ENCODE results near the gene SMKR1. TPM values are rescaled to one million over a fixed set of nuclear protein-coding genes. Genes with fewer than 3 reads are reported as not detected.

The SMKR1 gene
- total and polyA plus RNA-seq, 9 of the 15 experiments (the other 6 are each of a cell fraction or from before 2014, with no cell fraction given), result 0.58 to 1.8 (median 0.93) TPM; not detected in 1

GRCh38 chr7:129497156-129497555, 5.2 kb upstream of the SMKR1 start:
- ChIA-PET CTCF (ENCODE audit: low intra/inter-chr PET ratio) (no interaction called here), POLR2A (interaction anchor here (0.6 to 1.1 kb wide), 3 partner anchors 9 to 16 kb away, joined by 3 to 4 read pairs (median 3); no protein-coding TSS in a partner anchor)
- Histone ChIP-seq H3K9me3 (replicated peaks; ENCODE audit: control insufficient read depth, insufficient read depth, low read depth, low read length) (no peaks in the 10 kb centered on the region), H3K27ac (ENCODE audit: extremely low read depth, low read depth, low read length) (no peak overlapping the region), H3K4me1 (replicated peaks in 1 of 2; ENCODE audit: control insufficient read depth in 2 of 2, insufficient read depth in 2 of 2, low read length in 2 of 2) (peaks cover 0 to 3% of the 10 kb centered on the region in 2 experiments; a peak in 4 of 5 replicates), H3K4me2 (ENCODE audit: insufficient read depth, low read length) (no peak overlapping the region), H2AFZ (ENCODE audit: low read depth, low read length) (no peak overlapping the region), H3K79me2 (ENCODE audit: control insufficient read depth, insufficient read depth, low read length) (no peaks in the 10 kb centered on the region), H3K9ac (ENCODE audit: insufficient read depth in 1 of 2, low read depth in 2 of 2, low read length in 2 of 2) (peak overlapping the region in 1 of 2 experiments; percentile 53; a peak in 1 of 4 replicates), H3K27me3 (ENCODE audit: control insufficient read depth in 2 of 2, insufficient read depth in 2 of 2, low read length in 2 of 2) (no peaks in the 10 kb centered on the region), H3K9me1 (ENCODE audit: control insufficient read depth, insufficient read depth, low read length) (no peaks in the 10 kb centered on the region), H4K20me1 (replicated peaks; ENCODE audit: control insufficient read depth, insufficient read depth, low read length) (no peaks in the 10 kb centered on the region), H3K4me3 (no peak overlapping the region), H3K36me3 (ENCODE audit: control insufficient read depth, insufficient read depth, low read length) (peaks cover 2% of the 10 kb centered on the region; the same call in 1 of the 3 replicates)
- 67% methylated on average over 4 of the region's 4 CpGs for WGBS (ENCODE audit: insufficient coverage, low coverage, missing lambda C conversion rate)
- no peak for ATAC-seq
- TF ChIP-seq YY1 (IDR thresholded peaks at IDR 0.05; ENCODE audit: borderline replicate concordance in 1 of 3, control insufficient read depth in 1 of 3, extremely low read depth in 1 of 3, insufficient read depth in 3 of 3, insufficient read length in 1 of 3, insufficient replicate concordance in 2 of 3, low read depth in 1 of 3, low read length in 2 of 3) (peak in 1 of 3 experiments; percentile 8), RUNX1 (IDR thresholded peaks at IDR 0.05; ENCODE audit: low read depth) (no peak), ZKSCAN8 (CRISPR knock-in tag; IDR thresholded peaks at IDR 0.05) (no peak), IFI16 (CRISPR knock-in tag; IDR thresholded peaks at IDR 0.05) (no peak)
- TF ChIP-seq, protein P1, sequence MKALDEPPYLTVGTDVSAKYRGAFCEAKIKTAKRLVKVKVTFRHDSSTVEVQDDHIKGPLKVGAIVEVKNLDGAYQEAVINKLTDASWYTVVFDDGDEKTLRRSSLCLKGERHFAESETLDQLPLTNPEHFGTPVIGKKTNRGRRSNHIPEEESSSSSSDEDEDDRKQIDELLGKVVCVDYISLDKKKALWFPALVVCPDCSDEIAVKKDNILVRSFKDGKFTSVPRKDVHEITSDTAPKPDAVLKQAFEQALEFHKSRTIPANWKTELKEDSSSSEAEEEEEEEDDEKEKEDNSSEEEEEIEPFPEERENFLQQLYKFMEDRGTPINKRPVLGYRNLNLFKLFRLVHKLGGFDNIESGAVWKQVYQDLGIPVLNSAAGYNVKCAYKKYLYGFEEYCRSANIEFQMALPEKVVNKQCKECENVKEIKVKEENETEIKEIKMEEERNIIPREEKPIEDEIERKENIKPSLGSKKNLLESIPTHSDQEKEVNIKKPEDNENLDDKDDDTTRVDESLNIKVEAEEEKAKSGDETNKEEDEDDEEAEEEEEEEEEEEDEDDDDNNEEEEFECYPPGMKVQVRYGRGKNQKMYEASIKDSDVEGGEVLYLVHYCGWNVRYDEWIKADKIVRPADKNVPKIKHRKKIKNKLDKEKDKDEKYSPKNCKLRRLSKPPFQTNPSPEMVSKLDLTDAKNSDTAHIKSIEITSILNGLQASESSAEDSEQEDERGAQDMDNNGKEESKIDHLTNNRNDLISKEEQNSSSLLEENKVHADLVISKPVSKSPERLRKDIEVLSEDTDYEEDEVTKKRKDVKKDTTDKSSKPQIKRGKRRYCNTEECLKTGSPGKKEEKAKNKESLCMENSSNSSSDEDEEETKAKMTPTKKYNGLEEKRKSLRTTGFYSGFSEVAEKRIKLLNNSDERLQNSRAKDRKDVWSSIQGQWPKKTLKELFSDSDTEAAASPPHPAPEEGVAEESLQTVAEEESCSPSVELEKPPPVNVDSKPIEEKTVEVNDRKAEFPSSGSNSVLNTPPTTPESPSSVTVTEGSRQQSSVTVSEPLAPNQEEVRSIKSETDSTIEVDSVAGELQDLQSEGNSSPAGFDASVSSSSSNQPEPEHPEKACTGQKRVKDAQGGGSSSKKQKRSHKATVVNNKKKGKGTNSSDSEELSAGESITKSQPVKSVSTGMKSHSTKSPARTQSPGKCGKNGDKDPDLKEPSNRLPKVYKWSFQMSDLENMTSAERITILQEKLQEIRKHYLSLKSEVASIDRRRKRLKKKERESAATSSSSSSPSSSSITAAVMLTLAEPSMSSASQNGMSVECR (CRISPR knock-in tag; IDR thresholded peaks at IDR 0.05), result peak; percentile 18; the same call in 1 of the 2 replicates
- DNase-seq (ENCODE audit: extremely low read depth in 1 of 4, low spot score in 3 of 4), result no peak
- FAIRE-seq, result no peak
- intact Hi-C loops (cut with micrococcal nuclease), result loop anchor here (10.0 kb wide), 1 partner anchor 518 kb away; no protein-coding TSS in a partner anchor
- in situ Hi-C loops (cut with MboI), result no loop called here
- no TSS peak for BruUV-seq (replicated peaks)
